Heart left ventricle (tissue), 13 donors: ENCODE data around the gene PGF.
"Not testable (repeated sequence)": the region's sequence is repeated elsewhere in the genome, so short reads cannot be mapped to it uniquely, and the experiment has no call there.

Experiments used
- POLR2A ChIP-seq, 2 donors: fragments of 450-650 bp; IDR thresholded peaks; one replicate each; pipeline ENCODE4 v1.6.1; 2017; ENCODE audit warnings: antibody characterized with exemption in 2 of 2, mild to moderate bottlenecking in 2 of 2, moderate library complexity in 2 of 2
- TF ChIP-seq, protein P1 (sequence below), 12 donors: fragments of 200-600 bp; sonication (generic) in 4 of 12; IDR thresholded peaks; one replicate each; pipeline versions ENCODE4 v1.5.0 to v1.8.0; 2018 to 2022; ENCODE audit warnings: antibody characterized with exemption in 12 of 12, mild to moderate bottlenecking in 5 of 12
- donor health status: ischemic (EF 13 %, LVEDD 7.1; RV severe dilation, severe dysfunction).
- donor health status: DM: no; HTN: yes; CAD: no.
- donor health status: DM: no; HTN: no; CAD: no.
- donor health status: ischemic (EF 25% LVEDD 6.9; RV normal size, moderate dysfunction).
- donor health status: ischemic (EF 25% LVEDD 5.7; RV mildly dilated, moderate dysfunction).
- donor health status: ischemic (EF 35%, LVEDD 5.7; RV mildly dilated, moderate dysfunction).
- donor health status: nonischemic (EF 11% LVEDD 7.7; RV severe dilation, severe dysfunction).
- donor health status: DM: yes; HTN: yes; CAD: no.
- donor health status: PGD.
- donor health status: ischemic (EF 29% LVEDD 5.4; RV normal size, mild dysfunction).
- donor health status: nonischemic (EF 23%, LVEDD 6.1; RV moderate dilation, normal function).

DNA sequence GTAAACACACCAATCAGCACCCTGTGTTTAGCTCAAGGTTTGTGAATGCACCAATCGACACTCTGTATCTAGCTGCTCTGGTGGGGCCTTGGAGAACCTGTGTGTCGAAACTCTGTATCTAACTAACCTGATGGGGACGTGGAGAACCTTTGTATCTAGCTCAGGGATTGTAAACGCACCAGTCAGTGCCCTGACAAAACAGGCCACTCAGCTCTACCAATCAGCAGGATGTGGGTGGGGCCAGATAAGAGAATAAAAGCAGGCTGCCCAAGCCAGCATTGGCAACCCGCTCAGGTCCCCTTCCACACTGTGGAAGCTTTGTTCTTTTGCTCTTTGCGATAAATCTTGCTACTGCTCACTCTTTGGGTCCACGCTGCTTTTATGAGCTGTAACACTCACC, 40.4 kb upstream of the PGF start:
- TF ChIP-seq, protein P1, sequence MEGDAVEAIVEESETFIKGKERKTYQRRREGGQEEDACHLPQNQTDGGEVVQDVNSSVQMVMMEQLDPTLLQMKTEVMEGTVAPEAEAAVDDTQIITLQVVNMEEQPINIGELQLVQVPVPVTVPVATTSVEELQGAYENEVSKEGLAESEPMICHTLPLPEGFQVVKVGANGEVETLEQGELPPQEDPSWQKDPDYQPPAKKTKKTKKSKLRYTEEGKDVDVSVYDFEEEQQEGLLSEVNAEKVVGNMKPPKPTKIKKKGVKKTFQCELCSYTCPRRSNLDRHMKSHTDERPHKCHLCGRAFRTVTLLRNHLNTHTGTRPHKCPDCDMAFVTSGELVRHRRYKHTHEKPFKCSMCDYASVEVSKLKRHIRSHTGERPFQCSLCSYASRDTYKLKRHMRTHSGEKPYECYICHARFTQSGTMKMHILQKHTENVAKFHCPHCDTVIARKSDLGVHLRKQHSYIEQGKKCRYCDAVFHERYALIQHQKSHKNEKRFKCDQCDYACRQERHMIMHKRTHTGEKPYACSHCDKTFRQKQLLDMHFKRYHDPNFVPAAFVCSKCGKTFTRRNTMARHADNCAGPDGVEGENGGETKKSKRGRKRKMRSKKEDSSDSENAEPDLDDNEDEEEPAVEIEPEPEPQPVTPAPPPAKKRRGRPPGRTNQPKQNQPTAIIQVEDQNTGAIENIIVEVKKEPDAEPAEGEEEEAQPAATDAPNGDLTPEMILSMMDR (IDR thresholded peaks at IDR 0.05) = not testable (repeated sequence)
- not testable (repeated sequence) for TF ChIP-seq POLR2A (IDR thresholded peaks at IDR 0.05)
